Measurements from ENCODE around the gene GPR75. TPM values are rescaled to one million over a fixed set of nuclear protein-coding genes. Genes with fewer than 3 reads are reported as not detected.

The GPR75 gene
- total and polyA plus RNA-seq, 2 of the 13 experiments (the other 11 are each of a cell fraction or from before 2014, with no cell fraction given): 3.3 to 4.1 TPM

- TF ChIP-seq CCAR2 (optimal IDR thresholded peaks at IDR 0.05; ENCODE audit: low read depth, low read length): no peak
- no peak for TF ChIP-seq SPEN (CRISPR knock-in tag; IDR thresholded peaks at IDR 0.05; ENCODE audit: low read depth)
- TF ChIP-seq TFDP2 (CRISPR knock-in tag; IDR thresholded peaks at IDR 0.05): no peak
- no peak for TF ChIP-seq RBFOX2 (IDR thresholded peaks at IDR 0.05; ENCODE audit: low read depth, low read length)
- no peak for TF ChIP-seq ZNF407 (CRISPR knock-in tag; IDR thresholded peaks at IDR 0.05; ENCODE audit: not compliant biosample characterization)
These were observed 16.9 kb downstream of the GPR75 start (continued) for GRCh38 chr2:53842891-53843290.
